Ovary (tissue), 9 donors: ENCODE measurements around the gene PTPN14. TPM values are rescaled to one million over a fixed set of nuclear protein-coding genes. Genes with fewer than 3 reads are reported as not detected.

Source experiments
- DNase-seq, 5 donors: peaks; one replicate each; pipeline ENCODE4 v3.0.0-alpha.2; 2019 to 2020
- H3K27ac ChIP-seq, 2 donors: fragments of 200-600 bp; one replicate each; pipeline versions ENCODE4 v1.5.1 to v1.8.0; 2019 to 2022
- H3K27me3 ChIP-seq: fragments of 200-600 bp; one replicate; pipeline ENCODE4 v1.8.0; 2022
- H3K36me3 ChIP-seq: fragments of 200-600 bp; sonication (generic); one replicate; pipeline ENCODE4 v1.5.1; 2019
- H3K4me1 ChIP-seq: one replicate; pipeline ENCODE4 v1.8.1; 2013; ENCODE audit warnings: mild to moderate bottlenecking, moderate library complexity; ENCODE audit not compliant: insufficient read depth
- H3K4me3 ChIP-seq: fragments of 200-600 bp; sonication (generic); one replicate; pipeline ENCODE4 v1.5.1; 2017
- H3K9me3 ChIP-seq, 2 donors: fragments of 200-600 bp in 1 of 2; sonication (generic) in 1 of 2; one replicate each; pipeline versions ENCODE4 v1.5.1 to v1.8.1; 2013 to 2019; ENCODE audit warnings: mild to moderate bottlenecking in 1 of 2, moderate library complexity in 1 of 2
- CTCF ChIP-seq, 3 donors: fragments of 450-650 bp in 2 of 3; fragments of 200-600 bp in 1 of 3; IDR thresholded peaks; one replicate each; pipeline versions ENCODE4 v1.5.1 to v1.8.0; 2016 to 2022; ENCODE audit warnings: antibody characterized with exemption in 3 of 3, mild to moderate bottlenecking in 1 of 3
- EP300 ChIP-seq: sonication (generic); formaldehyde crosslinking; IDR thresholded peaks from one replicate; pipeline ENCODE4 v1.6.1; 2017; ENCODE audit warnings: antibody characterized with exemption
- POLR2A ChIP-seq: fragments of 450-650 bp; IDR thresholded peaks from one replicate; pipeline ENCODE4 v1.6.1; 2017; ENCODE audit warnings: antibody characterized with exemption, mild to moderate bottlenecking, moderate library complexity
- WGBS, 3 donors: extraction: QIAGEN DNeasy Blood & Tissue Kit in 1 of 3; methylation state at CpG; one replicate each; pipeline versions ENCODE4 v1.1.5 to v1.1.7; 2013 to 2017; 5-methylcytosine and 5-hydroxymethylcytosine counted together
- intact Hi-C, 4 donors: fragments of 100-400 bp; cut with DNase I; formaldehyde crosslinking; loops; one replicate each; pipeline versions ENCODE4 v1.11.0 to v1.15.1; 2022 to 2023
- polyA plus RNA-seq, 2 donors: library from polyadenylated mRNA; stranded (reverse); fragments of 200-250 nt in 1 of 2; fragments of 350-450 nt in 1 of 2; fragmentation: Illumina TruSeq in 1 of 2; extraction: RNeasy Lipid Tissue Mini Kit (QIAGEN cat#74804) in 1 of 2; gene quantifications; one replicate each; pipeline ENCODE4 v1.2.3, GENCODE V29; 2013 to 2014
- total RNA-seq, 7 donors: library from RNA; depleted of rRNA in 2 of 7; stranded (reverse); fragments of >200 nt in 2 of 7; fragmentation: NEBNext Ultra II Directional in 3 of 7; extraction: Animal tissue kit (Norgen Biotek cat#: 25700) in 3 of 7; gene quantifications; one replicate each; pipeline versions ENCODE4 v1.1.0 to v1.2.4, GENCODE V29; 2016 to 2023
- donor health status: DM: no; HTN: no; CAD: no; lungs with moderate emphysema.
- donor health status: DM: no; HTN: no; CAD: no.
- donor health status: Bipolar disorder and iron deficiency.
- donor health status: DM: yes; HTN: yes; CAD: no.
- donor health status: DM: no; HTN: no; CAD: no.
- donor health status: DM: yes; HTN: yes; CAD: no.

The PTPN14 gene
- total and polyA plus RNA-seq, 9 donors = 7.6 to 68.9 (median 41.1) TPM

DNA sequence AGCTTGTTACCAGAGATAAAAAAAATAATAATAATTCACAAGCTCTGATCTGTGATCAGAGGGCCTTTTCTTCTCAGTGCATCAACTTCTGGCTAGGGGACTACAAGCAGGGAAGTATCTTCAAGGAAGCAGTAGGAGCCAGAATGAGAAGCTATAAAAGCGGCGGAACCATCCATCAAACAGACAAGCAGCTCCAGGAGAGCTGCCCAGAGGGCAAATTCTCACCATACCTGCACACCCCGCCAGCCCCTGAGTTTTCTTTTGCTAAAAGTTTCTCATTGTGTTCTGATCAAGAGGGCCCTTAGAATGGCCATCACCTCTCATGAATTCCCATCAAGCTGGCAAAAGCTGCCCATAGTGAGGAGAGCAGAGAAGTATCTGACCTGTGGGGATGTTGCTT, 171.0 kb downstream of the PTPN14 start:
- H3K27ac ChIP-seq = no peak overlapping the region
- no peaks in the 10 kb centered on the region for H3K27me3 ChIP-seq
- DNase-seq = no peak
- H3K4me3 ChIP-seq = no peak overlapping the region
- whole genome bisulfite sequencing, 3 donors = 79 to 90% (median 89%) methylated on average over 3 of the region's 3 CpGs
- no peaks in the 10 kb centered on the region for H3K4me1 ChIP-seq
- TF ChIP-seq EP300 (no peak), CTCF (IDR thresholded peaks at IDR 0.05) (no peak), POLR2A (no peak)
- no peaks in the 10 kb centered on the region for H3K9me3 ChIP-seq
- intact Hi-C loops = no loop called here
- H3K36me3 ChIP-seq = no peaks in the 10 kb centered on the region

- TF ChIP-seq CTCF (IDR thresholded peaks at IDR 0.05) (no peak), EP300 (no peak), POLR2A (no peak)
- no peak overlapping the region for H3K27ac ChIP-seq
- no peak for DNase-seq
- H3K4me1 ChIP-seq = no peaks in the 10 kb centered on the region
- H3K36me3 ChIP-seq = no peaks in the 10 kb centered on the region
- no peaks in the 10 kb centered on the region for H3K27me3 ChIP-seq
- intact Hi-C loops = no loop called here
- no peaks in the 10 kb centered on the region for H3K9me3 ChIP-seq
- WGBS, 3 donors = 88 to 93% (median 91%) methylated on average over 6 of the region's 6 CpGs
- H3K4me3 ChIP-seq = no peak overlapping the region
Observed at GRCh38 chr1:214379236-214379970, 172.0 kb downstream of the PTPN14 start.

DNA sequence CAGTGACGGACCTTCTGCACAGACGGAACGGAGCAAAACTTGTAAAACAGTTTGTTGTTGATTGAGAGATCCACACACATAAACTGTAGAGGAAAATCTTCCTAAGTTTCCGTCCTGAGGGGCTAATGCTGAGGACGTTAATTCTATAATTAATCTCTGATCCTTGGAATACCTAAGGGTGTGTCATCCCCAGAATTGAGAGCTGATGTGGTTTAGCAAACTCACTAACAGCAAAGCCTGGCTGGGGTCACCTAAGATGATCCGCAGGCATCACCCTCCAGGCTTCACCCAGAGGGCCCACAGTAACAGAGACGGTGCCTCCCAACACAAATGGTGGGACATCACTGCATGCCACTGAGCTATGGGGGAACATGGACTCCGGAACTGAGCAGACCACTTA, 172.9 kb downstream of the PTPN14 start:
- DNase-seq = no peak
- H3K27me3 ChIP-seq = no peaks in the 10 kb centered on the region
- no peaks in the 10 kb centered on the region for H3K36me3 ChIP-seq
- H3K4me3 ChIP-seq = no peak overlapping the region
- no peak for TF ChIP-seq POLR2A
- no peak for TF ChIP-seq CTCF (IDR thresholded peaks at IDR 0.05)
- no peak for TF ChIP-seq EP300
- H3K27ac ChIP-seq = no peak overlapping the region
- WGBS, 3 donors = 90 to 96% (median 92%) methylated on average over 8 of the region's 8 CpGs
- no peaks in the 10 kb centered on the region for H3K9me3 ChIP-seq
- H3K4me1 ChIP-seq = no peaks in the 10 kb centered on the region
- intact Hi-C loops = no loop called here

- Histone ChIP-seq H3K4me1 (no peaks in the 10 kb centered on the region), H3K27me3 (no peaks in the 10 kb centered on the region), H3K27ac (no peak overlapping the region), H3K9me3 (no peaks in the 10 kb centered on the region), H3K4me3 (no peak overlapping the region), H3K36me3 (no peaks in the 10 kb centered on the region)
- no peak for DNase-seq
- TF ChIP-seq EP300 (no peak), POLR2A (no peak), CTCF (IDR thresholded peaks at IDR 0.05) (no peak)
- 67 to 85% (median 77%) methylated on average over 9 of the region's 9 CpGs for WGBS, 3 donors
- intact Hi-C loops = no loop called here
Observed at GRCh38 chr1:214377886-214378285, 173.5 kb downstream of the PTPN14 start.
